Measurements from ENCODE around the gene RPS19.
"Not testable (repeated sequence)": the region's sequence is repeated elsewhere in the genome, so short reads cannot be mapped to it uniquely, and the experiment has no call there.

The RPS19 gene

DNA sequence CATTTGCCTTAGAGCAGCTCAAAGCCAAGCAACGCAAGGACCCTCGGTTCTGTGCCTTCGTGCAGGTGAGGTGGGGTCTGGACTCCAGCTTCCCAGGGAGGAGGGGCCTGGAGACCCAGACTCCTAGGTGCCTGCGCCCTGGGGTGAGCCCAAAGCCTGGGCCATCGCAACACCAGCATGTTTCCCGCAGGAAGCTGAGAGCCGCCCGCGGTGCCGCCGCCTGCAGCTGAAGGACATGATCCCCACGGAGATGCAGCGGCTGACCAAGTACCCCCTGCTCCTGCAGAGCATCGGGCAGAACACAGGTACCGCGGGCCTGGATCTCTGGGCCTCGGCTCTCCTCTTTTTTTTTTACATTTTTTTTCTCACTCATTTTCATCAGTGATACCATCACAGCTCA, 42.5 kb downstream of the RPS19 start:
- DNase-seq, result no peak

DNA sequence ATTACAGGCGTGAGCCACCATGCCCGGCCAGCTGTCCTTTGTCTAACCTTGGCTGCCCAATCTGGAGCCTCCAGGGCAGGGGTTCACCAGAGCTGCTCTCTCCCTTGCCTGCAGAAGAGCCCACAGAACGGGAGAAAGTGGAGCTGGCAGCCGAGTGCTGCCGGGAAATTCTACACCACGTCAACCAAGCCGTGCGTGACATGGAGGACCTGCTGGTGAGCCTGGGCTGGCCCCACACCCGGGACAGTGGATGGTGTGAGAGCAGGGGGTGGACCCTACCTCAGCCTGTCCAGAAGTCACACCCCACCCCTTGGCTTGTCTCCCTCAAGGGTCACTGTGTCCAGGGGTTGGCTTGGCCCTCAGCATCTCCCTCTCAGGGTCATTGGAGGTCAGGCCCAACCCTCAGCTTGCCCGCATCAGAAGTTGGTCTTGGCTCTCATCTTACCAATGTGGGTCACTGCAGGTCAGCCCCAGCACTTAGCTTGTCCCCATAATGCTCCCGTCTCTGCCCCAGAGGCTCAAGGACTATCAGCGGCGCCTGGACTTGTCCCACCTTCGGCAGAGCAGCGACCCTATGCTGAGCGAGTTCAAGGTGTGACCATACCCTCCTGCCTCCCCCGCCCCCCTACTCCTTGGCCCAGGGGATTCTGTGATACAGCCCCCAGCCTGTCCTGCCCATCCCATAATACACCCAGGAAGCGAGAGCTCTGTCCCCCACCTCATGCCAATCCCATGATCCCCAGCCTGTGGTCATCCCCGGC, 43.3 kb downstream of the RPS19 start:
- no peak for DNase-seq

- DNase-seq, result no peak
Observed at GRCh38 chr19:41904118-41904870, 44.2 kb downstream of the RPS19 start.

GRCh38 chr19:41905273-41906002, 45.4 kb downstream of the RPS19 start:
- DNase-seq, result no peak

GRCh38 chr19:41906271-41906670, 46.2 kb downstream of the RPS19 start:
- no peak for DNase-seq

- no peak for DNase-seq
Observed at GRCh38 chr19:41906916-41907680, 47.0 kb downstream of the RPS19 start.

GRCh38 chr19:41907994-41908615, 48.0 kb downstream of the RPS19 start:
- DNase-seq, result no peak

DNA sequence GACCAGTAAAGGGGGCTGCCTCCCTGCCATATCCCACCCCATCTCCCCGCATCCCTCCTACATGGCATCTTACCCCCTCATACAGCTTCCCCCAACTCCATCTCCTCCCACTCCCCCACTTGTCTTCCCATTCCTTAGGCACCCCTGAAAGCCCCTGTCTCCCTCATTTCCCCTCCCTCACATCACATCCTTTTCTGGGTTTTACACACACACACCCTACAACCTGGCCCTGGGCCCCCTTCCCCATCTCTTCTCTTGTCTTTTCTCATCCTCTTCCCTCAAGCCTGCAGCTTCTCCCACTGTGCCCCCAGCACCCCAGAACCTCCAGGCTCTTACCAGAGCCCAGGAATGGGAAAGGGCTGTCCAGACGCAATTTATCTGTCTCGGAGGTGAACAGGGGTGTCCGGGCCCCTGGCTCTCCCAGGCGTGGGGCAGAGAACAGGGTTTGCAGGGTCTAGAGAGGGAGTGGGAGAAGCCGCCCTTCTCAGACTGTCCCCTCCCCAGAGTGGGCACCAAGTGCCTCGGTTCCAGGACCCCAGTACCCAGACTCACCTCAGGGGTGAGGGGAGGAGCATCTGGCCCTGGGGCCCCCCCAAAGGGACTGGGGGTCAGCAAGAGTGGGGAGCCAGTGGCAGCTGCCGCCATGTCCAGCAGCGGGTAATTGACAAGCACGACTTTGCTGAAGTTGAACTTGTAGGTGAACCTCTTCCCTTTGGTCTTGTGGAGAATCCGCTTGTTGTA, 48.8 kb downstream of the RPS19 start:
- DNase-seq, result no peak

GRCh38 chr19:41909706-41910105, 49.7 kb downstream of the RPS19 start:
- no peak for DNase-seq

DNA sequence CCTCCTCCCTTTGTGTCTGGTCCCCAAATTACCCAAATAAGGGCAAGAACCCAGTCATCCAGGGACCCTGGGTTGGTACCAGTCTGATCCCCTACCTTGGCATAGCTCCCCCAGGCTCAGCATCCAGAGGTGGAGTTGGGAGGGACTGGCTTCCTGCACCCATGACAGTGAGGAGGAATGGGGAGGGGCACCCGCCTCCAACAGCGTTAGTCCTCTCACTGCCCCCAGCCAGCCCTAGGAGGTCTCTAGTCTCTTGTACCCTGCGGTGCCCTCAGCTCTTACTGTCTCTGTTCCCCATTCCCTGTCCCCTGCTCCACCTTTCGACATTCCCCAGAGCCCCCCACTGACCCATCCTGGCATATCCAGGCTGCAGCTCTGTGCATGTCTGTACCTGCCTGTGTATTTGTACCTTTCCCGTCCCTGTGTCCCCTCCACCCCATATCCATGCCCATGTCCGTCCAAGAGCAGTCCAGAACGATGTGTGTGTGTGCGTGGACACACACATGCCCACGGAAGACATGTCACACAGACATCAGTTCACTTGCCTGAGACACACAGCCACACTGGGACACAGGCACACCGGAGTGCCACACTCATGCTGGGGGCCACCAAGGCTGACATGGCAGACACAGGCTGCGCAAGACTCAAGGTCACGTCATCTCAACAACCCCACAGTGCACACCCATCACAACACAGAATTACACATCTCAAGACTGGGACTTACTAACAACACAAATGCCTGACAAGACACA, 50.4 kb downstream of the RPS19 start:
- DNase-seq, result no peak

DNA sequence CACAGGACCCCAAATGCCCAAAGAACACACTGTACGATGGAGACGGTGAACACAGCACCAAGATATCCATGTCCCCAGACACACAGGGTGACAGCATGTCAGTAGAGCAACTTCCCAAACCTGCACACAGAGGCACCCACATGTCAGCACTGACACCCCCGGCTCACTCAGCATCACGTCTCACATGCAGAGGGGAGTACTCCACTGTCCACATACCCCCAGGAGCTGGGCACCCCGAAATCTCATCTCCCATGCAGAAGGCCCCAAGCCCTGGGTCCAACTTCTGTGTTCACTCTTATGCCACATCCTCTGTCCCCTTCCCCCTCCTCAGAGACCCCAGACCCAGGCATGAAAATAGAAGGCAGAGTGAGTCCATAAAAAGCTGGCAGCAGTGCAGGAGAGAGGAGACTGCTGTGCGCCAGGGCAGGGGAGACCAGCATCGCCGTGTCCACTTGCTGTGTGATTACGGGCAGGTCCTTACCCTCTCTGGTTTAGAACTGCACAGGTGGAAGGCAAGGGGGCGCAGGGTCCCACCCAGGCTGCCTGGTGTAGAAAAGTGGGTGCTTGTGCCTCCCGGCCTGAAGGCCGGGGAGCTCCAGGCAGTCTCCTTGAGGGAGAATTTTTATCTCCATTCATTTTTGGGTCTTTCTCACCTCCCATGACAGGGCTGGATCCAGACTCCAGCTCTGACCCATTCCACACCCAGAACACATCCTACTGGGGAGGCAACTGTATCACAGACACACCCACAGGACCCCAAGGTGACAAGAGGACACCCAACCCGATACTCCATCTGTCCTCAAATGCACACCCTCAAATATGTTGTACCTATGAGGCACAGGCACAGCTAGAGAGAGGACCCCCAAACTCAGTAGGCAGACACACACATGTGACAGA, 51.2 kb downstream of the RPS19 start:
- DNase-seq, result no peak

- no peak for DNase-seq
Observed at GRCh38 chr19:41911889-41912731, 52.1 kb downstream of the RPS19 start.

- DNase-seq, result no peak
Observed at GRCh38 chr19:41912899-41913537, 53.0 kb downstream of the RPS19 start.

- no peak for DNase-seq
Observed at GRCh38 chr19:41913538-41914423, 53.7 kb downstream of the RPS19 start.

- DNase-seq, result not testable (repeated sequence)
Observed at GRCh38 chr19:41914424-41914834, 54.4 kb downstream of the RPS19 start.

GRCh38 chr19:41915021-41915775, 55.1 kb downstream of the RPS19 start:
- no peak for DNase-seq

All from CD4-positive, alpha-beta T cell treated with Interleukin-1 beta for 1 hour (primary cell).